Endothelial cell of umbilical vein (primary cell): ENCODE results near the gene WASL. TPM values are rescaled to one million over a fixed set of nuclear protein-coding genes. Genes with fewer than 3 reads are reported as not detected.

Source experiments
- BruUV-seq: library from RNA; stranded (reverse); fragments of 400-500 nt; replicated peaks from 2 replicates; lab custom pipeline; 2021; lab: Mats Ljungman, UMichigan
- CTCF ChIA-PET: fragments of 300-600, 350-600 bp; sonication (Branson Sonifier 250); formaldehyde crosslinking; loops from one replicate; lab custom pipeline; 2021; ENCODE audit warnings: antibody characterized with exemption, inconsistent platforms; lab: Charles Lee
- POLR2A ChIA-PET: fragments of 300-600, 350-600 bp; sonication (Branson Sonifier 250); formaldehyde crosslinking; loops from one replicate; lab custom pipeline; 2021; ENCODE audit warnings: antibody characterized with exemption, inconsistent platforms; lab: Charles Lee
- DNase-seq: peaks from one replicate; pipeline ENCODE4 v3.0.0-alpha.2; 2011; ENCODE audit warnings: low read depth, low spot score
- FAIRE-seq: peaks from 2 replicates; lab custom pipeline; 2011; peaks lifted over from hg19 to GRCh38; lab: Jason Lieb, UNC
- H2AFZ ChIP-seq: 2 replicates; pipeline ENCODE4 v1.6.0; 2012; ENCODE audit warnings: low read depth, low read length, control low read depth, inconsistent platforms
- H3K27ac ChIP-seq: 2 replicates; pipeline ENCODE4 v1.5.1; 2011; ENCODE audit warnings: low read depth, mild to moderate bottlenecking, control low read depth, low read length, moderate library complexity; ENCODE audit not compliant: insufficient read depth
- H3K27me3 ChIP-seq, 2 experiments: 2 replicates each; pipeline versions ENCODE4 v1.6.0 to v1.6.1; 2011; ENCODE audit warnings: low read length in 2 of 2, mixed read lengths in 1 of 2; ENCODE audit not compliant: control insufficient read depth in 2 of 2, insufficient read depth in 2 of 2
- H3K36me3 ChIP-seq, 2 experiments: 2 replicates in 1 of 2; 3 replicates in 1 of 2; pipeline ENCODE4 v1.5.1; 2011; ENCODE audit warnings: low read length in 2 of 2, mild to moderate bottlenecking in 1 of 2, moderate library complexity in 1 of 2; ENCODE audit not compliant: control insufficient read depth in 2 of 2, insufficient read depth in 2 of 2; ENCODE audit errors: extremely low read depth in 1 of 2
- H3K4me1 ChIP-seq: 3 replicates; pipeline ENCODE4 v1.5.1; 2011; ENCODE audit warnings: mild to moderate bottlenecking, low read length; ENCODE audit not compliant: control insufficient read depth, insufficient read depth; ENCODE audit errors: extremely low read depth
- H3K4me2 ChIP-seq: 2 replicates; pipeline ENCODE4 v1.6.1; 2011; ENCODE audit warnings: low read length, control low read depth, mixed read lengths; ENCODE audit not compliant: insufficient read depth
- H3K4me3 ChIP-seq, 3 experiments: fragments of 200-600 bp in 1 of 3; sonication (generic), shearing (Covaris generic) in 1 of 3; replicated peaks in 1 of 3; 2 replicates each; pipeline ENCODE4 v1.5.1; 2011 to 2016; ENCODE audit warnings: control low read depth in 3 of 3, low read length in 3 of 3, mild to moderate bottlenecking in 2 of 3, inconsistent platforms in 1 of 3, low read depth in 1 of 3, moderate library complexity in 1 of 3; ENCODE audit not compliant: insufficient read depth in 1 of 3
- H3K79me2 ChIP-seq: 2 replicates; pipeline ENCODE4 v1.6.0; 2012; ENCODE audit warnings: low read length, inconsistent platforms; ENCODE audit not compliant: control insufficient read depth, insufficient read depth
- H3K9ac ChIP-seq: replicated peaks from 2 replicates; pipeline ENCODE3; 2011; ENCODE audit warnings: low read length, control low read depth; ENCODE audit not compliant: insufficient read depth; ENCODE audit errors: extremely low read depth
- H3K9me1 ChIP-seq: replicated peaks from 3 replicates; pipeline ENCODE4 v1.6.0; 2011; ENCODE audit warnings: mild to moderate bottlenecking, low read length; ENCODE audit not compliant: control insufficient read depth, insufficient read depth; ENCODE audit errors: extremely low read depth
- H3K9me3 ChIP-seq: replicated peaks from 2 replicates; pipeline ENCODE4 v1.5.1; 2012; ENCODE audit warnings: low read length, inconsistent platforms; ENCODE audit not compliant: control insufficient read depth, insufficient read depth
- H4K20me1 ChIP-seq: replicated peaks from 2 replicates; pipeline ENCODE3; 2011; ENCODE audit warnings: mild to moderate bottlenecking, low read length; ENCODE audit not compliant: control insufficient read depth, insufficient read depth; ENCODE audit errors: extremely low read depth
- CTCF ChIP-seq, 2 donors: IDR thresholded peaks; 1 replicate in 1 of 2; 2 replicates in 1 of 2; pipeline ENCODE4 v1.5.1; 2011; ENCODE audit warnings: low read length in 2 of 2, mild to moderate bottlenecking in 2 of 2, moderate library complexity in 2 of 2, control low read depth in 1 of 2, inconsistent platforms in 1 of 2, low read depth in 1 of 2; ENCODE audit not compliant: insufficient read depth in 1 of 2; ENCODE audit errors: extremely low read depth in 1 of 2
- FOS ChIP-seq: IDR thresholded peaks from 2 replicates; pipeline ENCODE4 v1.6.1; 2011; ENCODE audit warnings: mild to moderate bottlenecking, low read length, moderate library complexity, borderline replicate concordance; ENCODE audit not compliant: insufficient read depth
- dilution Hi-C: fragments of 300-500 bp; cut with MboI; formaldehyde crosslinking; loops from one replicate; pipeline ENCODE4 v1.15.0; 2019; ENCODE audit warnings: low sequenced_read_pairs; ENCODE audit not compliant: extremely low pct_ligation_motif_present
- intact Hi-C: fragments of 100-400 bp; cut with micrococcal nuclease; formaldehyde crosslinking; loops from one replicate; pipeline ENCODE4 v1.10.0; 2022
- polyA plus RNA-seq, 4 experiments: library from polyadenylated mRNA; depleted of rRNA in 3 of 4; stranded (reverse) in 3 of 4; unstranded in 1 of 4; fragments of >200 nt; gene quantifications; 2 replicates each; pipeline versions ENCODE4 v1.2.1 to v1.2.3, GENCODE V29; 2011 to 2012; ENCODE audit warnings: missing spikeins in 1 of 4
- total RNA-seq: library from RNA; stranded (reverse); gene quantifications from 2 replicates; pipeline ENCODE4 v1.2.3, GENCODE V29; 2021

WASL gene
- total and polyA plus RNA-seq, 2 donors (not counting 3 experiments of a cell fraction or from before 2014, with no cell fraction given): 5.2 to 24.0 TPM

DNA sequence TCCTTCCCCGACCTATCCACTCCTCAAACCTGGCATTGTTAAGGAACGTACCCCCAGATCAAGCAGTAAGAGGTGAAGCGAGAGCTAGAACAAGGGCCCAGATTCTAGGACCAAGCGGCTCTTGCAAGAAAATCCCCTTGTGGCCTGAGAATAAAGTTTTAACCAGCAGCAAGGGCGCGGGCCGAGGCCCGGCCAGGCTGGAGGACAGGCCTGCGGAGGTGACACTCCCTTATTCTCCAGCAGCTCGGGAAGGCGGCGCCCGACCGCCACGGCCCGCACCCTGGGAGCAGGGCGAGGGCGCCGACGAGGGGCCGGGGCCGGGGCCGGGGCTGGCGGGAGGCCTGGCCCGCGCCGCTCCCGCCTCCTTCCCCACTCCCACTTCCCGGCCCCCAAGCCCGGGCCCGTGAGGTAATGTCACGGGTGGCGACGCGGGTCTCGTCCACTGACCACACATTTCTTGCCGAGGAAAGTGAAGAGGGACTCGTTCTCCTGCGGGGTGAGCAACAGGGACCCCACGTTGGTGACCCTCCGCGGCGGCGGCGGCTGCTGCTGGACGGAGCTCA lies 551 bp downstream of the WASL start:
- peak; percentile 56 for DNase-seq
- TSS peak; percentile 24 for BruUV-seq
- H3K79me2 ChIP-seq: peaks cover 52% of the 10 kb centered on the region

More for the DNA sequence above, 551 bp downstream of the WASL start:
- Histone ChIP-seq H3K9me1 (peaks cover 3% of the 10 kb centered on the region), H3K36me3 (no peaks in the 10 kb centered on the region), H3K27ac (peak overlapping the region; percentile 71), H3K27me3 (no peaks in the 10 kb centered on the region), H3K4me1 (peaks cover 46% of the 10 kb centered on the region), H3K9ac (peak overlapping the region; percentile 92), H3K4me2 (peak overlapping the region; percentile 99), H3K4me3 (peak overlapping the region; percentile 93 to 98 (median 98)), H3K9me3 (no peaks in the 10 kb centered on the region), H2AFZ (peak overlapping the region; percentile 87), H4K20me1 (peaks cover 25% of the 10 kb centered on the region)
- TF ChIP-seq FOS: no peak
- TF ChIP-seq CTCF (IDR thresholded peaks at IDR 0.05; ENCODE audit: extremely low read depth in 1 of 2, insufficient read depth in 1 of 2, low read depth in 1 of 2, low read length in 2 of 2): peak in 1 of 2 donors; percentile 2
- ChIA-PET POLR2A (interaction anchor here (0.5 to 1.1 kb wide), 4 partner anchors 21 to 191 kb away, joined by 3 to 4 read pairs (median 4); partner anchors contain the start of gene NDUFA5), CTCF (interaction anchor here (1.1 to 3.0 kb wide), 11 partner anchors 8 to 214 kb away, joined by 6 to 20 read pairs (median 8); partner anchors contain the start of gene IQUB)
- dilution Hi-C loops (no loop called here), intact Hi-C loops (loop anchor here (2.0 to 5.0 kb wide), 4 partner anchors 119 to 1606 kb away; partner anchors contain the start of genes AASS, IQUB and NDUFA5)
- no peak for FAIRE-seq
